ENCODE results near the gene SPATS2L. TPM values are rescaled to one million over a fixed set of nuclear protein-coding genes. Genes with fewer than 3 reads are reported as not detected.
"Not testable (repeated sequence)": the region's sequence is repeated elsewhere in the genome, so short reads cannot be mapped to it uniquely, and the experiment has no call there.

Gene SPATS2L
- total and polyA plus RNA-seq, 9 donors = 144 to 235 (median 222) TPM

- Histone ChIP-seq H3K4me3 (ENCODE audit: low read length) (no peak overlapping the region), H3K27ac (ENCODE audit: low read length) (peak overlapping the region; percentile 22), H3K4me1 (ENCODE audit: control insufficient read depth, insufficient read depth, low read length) (peaks cover 21% of the 10 kb centered on the region), H3K9me3 (replicated peaks; ENCODE audit: control insufficient read depth, low read depth, low read length) (no peaks in the 10 kb centered on the region), H3K36me3 (ENCODE audit: control insufficient read depth, insufficient read depth, low read length) (peaks cover 15% of the 10 kb centered on the region), H3K27me3 (ENCODE audit: control insufficient read depth, insufficient read depth, low read length) (no peaks in the 10 kb centered on the region)
- DNase-seq = no peak
- no CpG with 5 or more reads among the region's 1 CpG for whole genome bisulfite sequencing (ENCODE audit: insufficient coverage)
These were observed 36.2 kb downstream of the SPATS2L start for GRCh38 chr2:200342654-200343053.

GRCh38 chr2:200344202-200344601, 37.7 kb downstream of the SPATS2L start:
- H3K27me3 ChIP-seq (ENCODE audit: control insufficient read depth, insufficient read depth, low read length); H3K4me3 ChIP-seq (ENCODE audit: low read length); H3K9me3 ChIP-seq (replicated peaks; ENCODE audit: control insufficient read depth, low read depth, low read length); H3K27ac ChIP-seq (ENCODE audit: low read length); DNase-seq: not testable (repeated sequence)
- Histone ChIP-seq H3K36me3 (ENCODE audit: control insufficient read depth, insufficient read depth, low read length) (peaks cover 15% of the 10 kb centered on the region), H3K4me1 (ENCODE audit: control insufficient read depth, insufficient read depth, low read length) (peaks cover 21% of the 10 kb centered on the region)
- no CpG with 5 or more reads among the region's 1 CpG for WGBS (ENCODE audit: insufficient coverage)

GRCh38 chr2:200345975-200346374, 39.5 kb downstream of the SPATS2L start:
- peak; percentile 93 for DNase-seq
- no CpG with 5 or more reads among the region's 1 CpG for WGBS (ENCODE audit: insufficient coverage)
- Histone ChIP-seq H3K36me3 (ENCODE audit: control insufficient read depth, insufficient read depth, low read length) (peaks cover 17% of the 10 kb centered on the region), H3K4me3 (ENCODE audit: low read length) (no peak overlapping the region), H3K9me3 (replicated peaks; ENCODE audit: control insufficient read depth, low read depth, low read length) (no peaks in the 10 kb centered on the region), H3K4me1 (ENCODE audit: control insufficient read depth, insufficient read depth, low read length) (peaks cover 16% of the 10 kb centered on the region), H3K27ac (ENCODE audit: low read length) (peak overlapping the region; percentile 80), H3K27me3 (ENCODE audit: control insufficient read depth, insufficient read depth, low read length) (no peaks in the 10 kb centered on the region)

GRCh38 chr2:200347301-200347700, 40.8 kb downstream of the SPATS2L start:
- Histone ChIP-seq H3K36me3 (ENCODE audit: control insufficient read depth, insufficient read depth, low read length) (peaks cover 16% of the 10 kb centered on the region), H3K4me1 (ENCODE audit: control insufficient read depth, insufficient read depth, low read length) (peaks cover 15% of the 10 kb centered on the region), H3K4me3 (ENCODE audit: low read length) (no peak overlapping the region), H3K27ac (ENCODE audit: low read length) (no peak overlapping the region), H3K9me3 (replicated peaks; ENCODE audit: control insufficient read depth, low read depth, low read length) (no peaks in the 10 kb centered on the region), H3K27me3 (ENCODE audit: control insufficient read depth, insufficient read depth, low read length) (no peaks in the 10 kb centered on the region)
- no peak for DNase-seq
- WGBS (ENCODE audit: insufficient coverage) = 100% methylated on average over 2 of the region's 3 CpGs

- no peak for DNase-seq
- peaks cover 18% of the 10 kb centered on the region for H3K4me1 ChIP-seq (ENCODE audit: control insufficient read depth, insufficient read depth, low read length)
- no peak overlapping the region for H3K27ac ChIP-seq (ENCODE audit: low read length)
- peaks cover 13% of the 10 kb centered on the region for H3K36me3 ChIP-seq (ENCODE audit: control insufficient read depth, insufficient read depth, low read length)
- H3K4me3 ChIP-seq (ENCODE audit: low read length) = no peak overlapping the region
- no peaks in the 10 kb centered on the region for H3K9me3 ChIP-seq (replicated peaks; ENCODE audit: control insufficient read depth, low read depth, low read length)
- no peaks in the 10 kb centered on the region for H3K27me3 ChIP-seq (ENCODE audit: control insufficient read depth, insufficient read depth, low read length)
- 85% methylated on average over 7 of the region's 9 CpGs for WGBS (ENCODE audit: insufficient coverage)
These were observed 42.5 kb downstream of the SPATS2L start for GRCh38 chr2:200348897-200349563.

GRCh38 chr2:200349868-200350267, 43.4 kb downstream of the SPATS2L start:
- peaks cover 13% of the 10 kb centered on the region for H3K36me3 ChIP-seq (ENCODE audit: control insufficient read depth, insufficient read depth, low read length)
- WGBS (ENCODE audit: insufficient coverage) = 88% methylated on average over 2 of the region's 3 CpGs
- H3K27me3 ChIP-seq (ENCODE audit: control insufficient read depth, insufficient read depth, low read length) = no peaks in the 10 kb centered on the region
- H3K4me1 ChIP-seq (ENCODE audit: control insufficient read depth, insufficient read depth, low read length) = peaks cover 20% of the 10 kb centered on the region
- no peaks in the 10 kb centered on the region for H3K9me3 ChIP-seq (replicated peaks; ENCODE audit: control insufficient read depth, low read depth, low read length)
- no peak overlapping the region for H3K4me3 ChIP-seq (ENCODE audit: low read length)
- DNase-seq = no peak
- no peak overlapping the region for H3K27ac ChIP-seq (ENCODE audit: low read length)

- H3K36me3 ChIP-seq (ENCODE audit: control insufficient read depth, insufficient read depth, low read length) = peaks cover 13% of the 10 kb centered on the region
- peak; percentile 52 for DNase-seq
- no peaks in the 10 kb centered on the region for H3K27me3 ChIP-seq (ENCODE audit: control insufficient read depth, insufficient read depth, low read length)
- H3K27ac ChIP-seq (ENCODE audit: low read length) = no peak overlapping the region
- no peaks in the 10 kb centered on the region for H3K9me3 ChIP-seq (replicated peaks; ENCODE audit: control insufficient read depth, low read depth, low read length)
- H3K4me1 ChIP-seq (ENCODE audit: control insufficient read depth, insufficient read depth, low read length) = peaks cover 21% of the 10 kb centered on the region
- no peak overlapping the region for H3K4me3 ChIP-seq (ENCODE audit: low read length)
- no CpG with 5 or more reads among the region's 1 CpG for WGBS (ENCODE audit: insufficient coverage)
These were observed 44.4 kb downstream of the SPATS2L start for GRCh38 chr2:200350850-200351285.

GRCh38 chr2:200351815-200352214, 45.3 kb downstream of the SPATS2L start:
- DNase-seq = peak; percentile 89
- WGBS (ENCODE audit: insufficient coverage) = 20% methylated on average over 1 of the region's 2 CpGs
- Histone ChIP-seq H3K4me1 (ENCODE audit: control insufficient read depth, insufficient read depth, low read length) (peaks cover 24% of the 10 kb centered on the region), H3K4me3 (ENCODE audit: low read length) (no peak overlapping the region), H3K27me3 (ENCODE audit: control insufficient read depth, insufficient read depth, low read length) (no peaks in the 10 kb centered on the region), H3K36me3 (ENCODE audit: control insufficient read depth, insufficient read depth, low read length) (peaks cover 13% of the 10 kb centered on the region), H3K27ac (ENCODE audit: low read length) (peak overlapping the region; percentile 30), H3K9me3 (replicated peaks; ENCODE audit: control insufficient read depth, low read depth, low read length) (no peaks in the 10 kb centered on the region)

GRCh38 chr2:200352636-200353035, 46.1 kb downstream of the SPATS2L start:
- Histone ChIP-seq H3K4me1 (ENCODE audit: control insufficient read depth, insufficient read depth, low read length) (peaks cover 23% of the 10 kb centered on the region), H3K36me3 (ENCODE audit: control insufficient read depth, insufficient read depth, low read length) (peaks cover 8% of the 10 kb centered on the region), H3K4me3 (ENCODE audit: low read length) (no peak overlapping the region), H3K27ac (ENCODE audit: low read length) (peak overlapping the region; percentile 63), H3K9me3 (replicated peaks; ENCODE audit: control insufficient read depth, low read depth, low read length) (no peaks in the 10 kb centered on the region), H3K27me3 (ENCODE audit: control insufficient read depth, insufficient read depth, low read length) (no peaks in the 10 kb centered on the region)
- no CpG with 5 or more reads among the region's 1 CpG for WGBS (ENCODE audit: insufficient coverage)
- no peak for DNase-seq

GRCh38 chr2:200353120-200353519, 46.6 kb downstream of the SPATS2L start:
- no CpG with 5 or more reads among the region's 3 CpGs for WGBS (ENCODE audit: insufficient coverage)
- H3K36me3 ChIP-seq (ENCODE audit: control insufficient read depth, insufficient read depth, low read length) = peaks cover 8% of the 10 kb centered on the region
- no peaks in the 10 kb centered on the region for H3K27me3 ChIP-seq (ENCODE audit: control insufficient read depth, insufficient read depth, low read length)
- no peaks in the 10 kb centered on the region for H3K9me3 ChIP-seq (replicated peaks; ENCODE audit: control insufficient read depth, low read depth, low read length)
- no peak overlapping the region for H3K4me3 ChIP-seq (ENCODE audit: low read length)
- H3K4me1 ChIP-seq (ENCODE audit: control insufficient read depth, insufficient read depth, low read length) = peaks cover 23% of the 10 kb centered on the region
- peak; percentile 91 for DNase-seq
- peak overlapping the region; percentile 63 for H3K27ac ChIP-seq (ENCODE audit: low read length)

Data from muscle of leg (tissue), 11 donors.